Measurements from ENCODE around the gene BCLAF3.

DNA sequence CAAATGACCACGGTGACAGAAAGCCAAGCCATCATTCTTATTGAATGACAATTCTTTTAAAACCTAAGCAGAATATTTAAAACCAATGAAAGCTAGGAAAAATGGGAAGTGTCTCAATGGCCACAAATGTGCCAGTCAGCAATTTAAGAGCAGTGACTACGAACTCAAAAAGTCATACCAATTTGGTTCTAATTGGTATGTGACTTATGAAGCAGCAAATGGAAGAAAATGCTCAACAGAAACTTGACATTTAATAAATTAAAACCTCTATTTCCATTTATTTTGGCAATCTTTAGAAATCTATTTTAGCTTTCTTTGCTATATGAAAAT lies 25.7 kb upstream of the BCLAF3 start:
- TF ChIP-seq, protein P1, sequence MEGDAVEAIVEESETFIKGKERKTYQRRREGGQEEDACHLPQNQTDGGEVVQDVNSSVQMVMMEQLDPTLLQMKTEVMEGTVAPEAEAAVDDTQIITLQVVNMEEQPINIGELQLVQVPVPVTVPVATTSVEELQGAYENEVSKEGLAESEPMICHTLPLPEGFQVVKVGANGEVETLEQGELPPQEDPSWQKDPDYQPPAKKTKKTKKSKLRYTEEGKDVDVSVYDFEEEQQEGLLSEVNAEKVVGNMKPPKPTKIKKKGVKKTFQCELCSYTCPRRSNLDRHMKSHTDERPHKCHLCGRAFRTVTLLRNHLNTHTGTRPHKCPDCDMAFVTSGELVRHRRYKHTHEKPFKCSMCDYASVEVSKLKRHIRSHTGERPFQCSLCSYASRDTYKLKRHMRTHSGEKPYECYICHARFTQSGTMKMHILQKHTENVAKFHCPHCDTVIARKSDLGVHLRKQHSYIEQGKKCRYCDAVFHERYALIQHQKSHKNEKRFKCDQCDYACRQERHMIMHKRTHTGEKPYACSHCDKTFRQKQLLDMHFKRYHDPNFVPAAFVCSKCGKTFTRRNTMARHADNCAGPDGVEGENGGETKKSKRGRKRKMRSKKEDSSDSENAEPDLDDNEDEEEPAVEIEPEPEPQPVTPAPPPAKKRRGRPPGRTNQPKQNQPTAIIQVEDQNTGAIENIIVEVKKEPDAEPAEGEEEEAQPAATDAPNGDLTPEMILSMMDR (IDR thresholded peaks at IDR 0.05; ENCODE audit: low read depth, low read length): no peak
- TF ChIP-seq POLR2A (IDR thresholded peaks at IDR 0.05; ENCODE audit: extremely low read depth, insufficient read length): no peak
- no peak for TF ChIP-seq MYC (IDR thresholded peaks at IDR 0.05; ENCODE audit: low read depth, low read length)
- TF ChIP-seq, protein P2, sequence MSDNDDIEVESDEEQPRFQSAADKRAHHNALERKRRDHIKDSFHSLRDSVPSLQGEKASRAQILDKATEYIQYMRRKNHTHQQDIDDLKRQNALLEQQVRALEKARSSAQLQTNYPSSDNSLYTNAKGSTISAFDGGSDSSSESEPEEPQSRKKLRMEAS (IDR thresholded peaks at IDR 0.05; ENCODE audit: low read depth, low read length): no peak

Measured in NB4 (cell line).